Measurements from ENCODE around the gene GANAB.

The GANAB gene

DNA sequence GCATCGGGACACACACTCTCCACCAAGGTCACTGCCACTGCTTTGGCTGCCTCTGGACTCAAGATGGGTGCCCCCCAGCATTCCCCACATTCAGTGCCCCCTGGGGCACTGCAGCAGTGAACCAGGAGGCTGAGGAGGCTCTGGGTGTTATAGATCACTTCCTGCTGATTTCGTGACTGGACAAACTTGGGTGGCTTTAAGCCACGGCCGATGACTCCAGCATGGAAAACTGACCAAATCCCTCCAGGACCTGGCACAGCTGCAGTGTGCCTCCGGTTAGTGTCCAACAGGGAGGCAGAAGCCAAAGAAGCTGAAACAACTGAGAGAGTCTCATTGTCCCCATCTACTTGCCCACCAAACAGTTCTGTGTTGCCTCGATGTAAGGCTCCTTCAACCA lies 1.2 kb upstream of the GANAB start:
- no peak overlapping the region for H3K14ac ChIP-seq (ENCODE audit: low read length)
- H2BK12ac ChIP-seq (ENCODE audit: low read length), result no peak overlapping the region
- H3K36me3 ChIP-seq (replicated peaks in 1 of 2; ENCODE audit: control insufficient read depth in 2 of 2, insufficient read depth in 2 of 2, low read length in 2 of 2), result peaks cover 27 to 60% of the 10 kb centered on the region in 2 donors
- no peak overlapping the region for H4K91ac ChIP-seq (ENCODE audit: low read depth, low read length, poor library complexity)
- no CpG with 5 or more reads among the region's 6 CpGs for WGBS, 2 donors (ENCODE audit: extremely low coverage in 2 of 2, insufficient read length in 2 of 2, insufficient replicate concordance in 1 of 2)
- H2AFZ ChIP-seq (ENCODE audit: low read length), result no peak overlapping the region
- H4K8ac ChIP-seq (ENCODE audit: low read depth, low read length), result no peak overlapping the region
- peaks cover 4 to 8% of the 10 kb centered on the region in 2 donors for H3K4me1 ChIP-seq (ENCODE audit: control insufficient read depth in 2 of 2, insufficient read depth in 1 of 2, low read depth in 1 of 2, low read length in 2 of 2)
- H2BK5ac ChIP-seq (ENCODE audit: low read length), result no peak overlapping the region
- H3K4me2 ChIP-seq (ENCODE audit: insufficient read depth, low read length, poor library complexity, severe bottlenecking), result no peak overlapping the region
- peak overlapping the region; percentile 87 for H3K23ac ChIP-seq (ENCODE audit: low read depth, low read length, poor library complexity)
- no peak for DNase-seq (ENCODE audit: low spot score)
- H3K4me3 ChIP-seq (ENCODE audit: low read length in 2 of 2), result no peak overlapping the region
- no peaks in the 10 kb centered on the region for H3K9me3 ChIP-seq (replicated peaks in 1 of 2; ENCODE audit: control insufficient read depth in 2 of 2, insufficient read depth in 1 of 2, low read depth in 1 of 2, low read length in 2 of 2)
- H3K27ac ChIP-seq (replicated peaks; ENCODE audit: low read length), result no peak overlapping the region
- H3K79me1 ChIP-seq (ENCODE audit: low read depth, low read length), result peaks cover 12% of the 10 kb centered on the region
- H3K18ac ChIP-seq (ENCODE audit: low read length), result no peak overlapping the region
- H3K27me3 ChIP-seq (ENCODE audit: control insufficient read depth in 3 of 3, insufficient read depth in 3 of 3, low read depth in 1 of 3, low read length in 3 of 3), result no peaks in the 10 kb centered on the region
- no peak overlapping the region for H2BK15ac ChIP-seq (ENCODE audit: low read length)
- no peak overlapping the region for H2AK5ac ChIP-seq (ENCODE audit: low read depth, low read length)
- H3K9ac ChIP-seq (ENCODE audit: low read depth, low read length, poor library complexity), result no peak overlapping the region
- H3K4ac ChIP-seq (ENCODE audit: low read length), result no peak overlapping the region
- H2BK120ac ChIP-seq (ENCODE audit: low read depth, low read length), result no peak overlapping the region

DNA sequence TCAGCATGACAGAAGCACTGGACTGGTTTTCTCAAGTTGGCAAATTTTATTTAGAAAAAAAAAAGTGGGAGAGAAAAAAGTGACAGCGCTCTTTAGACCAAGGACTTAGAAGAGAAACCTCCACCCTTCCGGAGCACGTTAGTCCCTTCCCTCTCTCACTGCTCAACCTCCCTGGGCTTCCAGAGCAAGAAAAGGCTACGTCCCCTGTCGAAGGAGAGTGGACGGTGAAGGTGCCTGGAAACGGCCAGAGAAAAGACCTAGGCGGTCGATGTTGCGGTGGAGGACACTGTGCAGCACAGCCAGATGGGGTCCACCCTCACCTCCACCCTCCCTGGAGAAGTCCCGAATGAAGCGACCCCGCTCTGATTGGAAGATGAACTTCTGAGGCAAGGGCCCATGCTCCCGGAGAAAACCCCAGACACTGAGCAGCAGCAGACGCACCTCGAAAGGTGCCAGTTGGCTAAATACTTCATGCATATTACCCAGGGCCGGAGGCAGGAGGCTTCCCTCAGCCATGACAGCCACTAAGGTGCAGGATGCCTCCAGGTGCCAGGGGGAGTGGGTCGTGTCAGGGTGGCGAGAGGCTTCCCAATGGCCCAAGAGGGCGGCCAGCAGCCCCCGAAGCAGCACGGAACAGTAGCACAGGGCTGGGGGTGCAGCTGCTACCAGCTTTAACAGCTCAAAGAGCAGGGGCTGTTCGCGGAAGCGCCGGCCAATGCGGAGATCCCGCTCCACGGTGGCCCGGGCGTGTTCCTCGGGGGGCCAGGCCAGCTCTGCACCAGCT lies 604 bp upstream of the GANAB start:
- no peak overlapping the region for H3K4me3 ChIP-seq (ENCODE audit: low read length in 2 of 2)
- H4K91ac ChIP-seq (ENCODE audit: low read depth, low read length, poor library complexity), result no peak overlapping the region
- no peaks in the 10 kb centered on the region for H3K27me3 ChIP-seq (ENCODE audit: control insufficient read depth in 3 of 3, insufficient read depth in 3 of 3, low read depth in 1 of 3, low read length in 3 of 3)
- H2BK120ac ChIP-seq (ENCODE audit: low read depth, low read length), result no peak overlapping the region
- DNase-seq (ENCODE audit: low spot score), result no peak
- no peak overlapping the region for H3K4me2 ChIP-seq (ENCODE audit: insufficient read depth, low read length, poor library complexity, severe bottlenecking)
- no CpG with 5 or more reads among the region's 32 CpGs for WGBS, 2 donors (ENCODE audit: extremely low coverage in 2 of 2, insufficient read length in 2 of 2, insufficient replicate concordance in 1 of 2)
- no peak overlapping the region for H2AFZ ChIP-seq (ENCODE audit: low read length)
- peaks cover 27 to 64% of the 10 kb centered on the region in 2 donors for H3K36me3 ChIP-seq (replicated peaks in 1 of 2; ENCODE audit: control insufficient read depth in 2 of 2, insufficient read depth in 2 of 2, low read length in 2 of 2)
- no peak overlapping the region for H3K9ac ChIP-seq (ENCODE audit: low read depth, low read length, poor library complexity)
- no peak overlapping the region for H2BK12ac ChIP-seq (ENCODE audit: low read length)
- H3K4me1 ChIP-seq (ENCODE audit: control insufficient read depth in 2 of 2, insufficient read depth in 1 of 2, low read depth in 1 of 2, low read length in 2 of 2), result peaks cover 4 to 5% of the 10 kb centered on the region in 2 donors
- no peak overlapping the region for H3K18ac ChIP-seq (ENCODE audit: low read length)
- peak overlapping the region; percentile 87 for H3K23ac ChIP-seq (ENCODE audit: low read depth, low read length, poor library complexity)
- no peak overlapping the region for H2AK5ac ChIP-seq (ENCODE audit: low read depth, low read length)
- no peak overlapping the region for H3K14ac ChIP-seq (ENCODE audit: low read length)
- H2BK15ac ChIP-seq (ENCODE audit: low read length), result no peak overlapping the region
- no peaks in the 10 kb centered on the region for H3K9me3 ChIP-seq (replicated peaks in 1 of 2; ENCODE audit: control insufficient read depth in 2 of 2, insufficient read depth in 1 of 2, low read depth in 1 of 2, low read length in 2 of 2)
- H4K8ac ChIP-seq (ENCODE audit: low read depth, low read length), result no peak overlapping the region
- H3K4ac ChIP-seq (ENCODE audit: low read length), result no peak overlapping the region
- peaks cover 9% of the 10 kb centered on the region for H3K79me1 ChIP-seq (ENCODE audit: low read depth, low read length)
- H3K27ac ChIP-seq (replicated peaks; ENCODE audit: low read length), result no peak overlapping the region
- no peak overlapping the region for H2BK5ac ChIP-seq (ENCODE audit: low read length)

DNA sequence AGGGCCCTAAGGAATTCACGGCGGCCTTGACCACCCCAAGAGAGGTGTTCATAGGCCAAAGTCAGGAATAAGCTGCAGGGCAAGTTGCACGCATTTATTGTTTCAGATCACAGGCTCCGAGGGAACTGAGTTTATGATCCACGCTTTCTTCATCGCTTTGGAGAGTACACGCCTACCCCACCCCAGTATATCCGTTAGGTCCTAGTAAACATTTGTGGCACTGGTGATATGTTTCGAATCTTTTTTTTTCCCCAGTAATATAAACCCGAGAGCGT lies 805 bp downstream of the GANAB start:
- Histone ChIP-seq H3K9me3 (replicated peaks in 1 of 2; ENCODE audit: control insufficient read depth in 2 of 2, insufficient read depth in 1 of 2, low read depth in 1 of 2, low read length in 2 of 2) (no peaks in the 10 kb centered on the region), H2BK5ac (ENCODE audit: low read length) (peak overlapping the region; percentile 97), H3K4me3 (ENCODE audit: low read length in 2 of 2) (peak overlapping the region; percentile 90 to 91), H2BK12ac (ENCODE audit: low read length) (no peak overlapping the region), H3K14ac (ENCODE audit: low read length) (no peak overlapping the region), H3K18ac (ENCODE audit: low read length) (no peak overlapping the region), H3K4ac (ENCODE audit: low read length) (no peak overlapping the region), H4K8ac (ENCODE audit: low read depth, low read length) (no peak overlapping the region), H3K27ac (replicated peaks; ENCODE audit: low read length) (peak overlapping the region; percentile 75), H3K9ac (ENCODE audit: low read depth, low read length, poor library complexity) (peak overlapping the region; percentile 78), H3K36me3 (replicated peaks in 1 of 2; ENCODE audit: control insufficient read depth in 2 of 2, insufficient read depth in 2 of 2, low read length in 2 of 2) (peaks cover 27 to 71% of the 10 kb centered on the region in 2 donors), H3K27me3 (ENCODE audit: control insufficient read depth in 3 of 3, insufficient read depth in 3 of 3, low read depth in 1 of 3, low read length in 3 of 3) (no peaks in the 10 kb centered on the region), H2AK5ac (ENCODE audit: low read depth, low read length) (no peak overlapping the region), H3K23ac (ENCODE audit: low read depth, low read length, poor library complexity) (no peak overlapping the region), H3K4me2 (ENCODE audit: insufficient read depth, low read length, poor library complexity, severe bottlenecking) (peak overlapping the region; percentile 90), H2BK15ac (ENCODE audit: low read length) (no peak overlapping the region), H2BK120ac (ENCODE audit: low read depth, low read length) (no peak overlapping the region), H2AFZ (ENCODE audit: low read length) (peak overlapping the region; percentile 92), H4K91ac (ENCODE audit: low read depth, low read length, poor library complexity) (no peak overlapping the region), H3K4me1 (ENCODE audit: control insufficient read depth in 2 of 2, insufficient read depth in 1 of 2, low read depth in 1 of 2, low read length in 2 of 2) (peaks cover 4% of the 10 kb centered on the region in 2 donors), H3K79me1 (ENCODE audit: low read depth, low read length) (peaks cover 11% of the 10 kb centered on the region)
- no peak for DNase-seq (ENCODE audit: low spot score)
- no CpG with 5 or more reads among the region's 11 CpGs for WGBS, 2 donors (ENCODE audit: extremely low coverage in 2 of 2, insufficient read length in 2 of 2, insufficient replicate concordance in 1 of 2)

DNA sequence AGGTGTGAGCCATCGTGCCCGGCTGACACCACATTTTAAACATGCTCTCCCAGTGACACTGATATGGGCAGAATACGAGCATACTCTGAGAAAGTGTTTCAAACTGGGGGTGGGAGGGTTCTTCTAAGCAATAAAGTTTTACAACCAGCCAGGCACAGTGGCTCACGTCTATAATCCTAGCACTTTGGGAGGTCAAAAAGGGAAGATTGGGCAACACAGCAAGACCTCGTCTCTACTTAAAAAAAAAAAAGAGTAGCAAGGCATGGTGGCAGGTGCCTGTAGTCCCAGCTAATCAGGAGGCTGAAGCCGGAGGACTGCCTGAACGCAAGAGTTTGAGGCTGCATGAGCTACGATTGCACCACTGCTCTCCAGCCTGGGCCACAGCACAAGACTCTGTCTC lies 2.2 kb downstream of the GANAB start:
- H2BK15ac ChIP-seq (ENCODE audit: low read length), result no peak overlapping the region
- no peak overlapping the region for H3K4me3 ChIP-seq (ENCODE audit: low read length in 2 of 2)
- no peak overlapping the region for H3K23ac ChIP-seq (ENCODE audit: low read depth, low read length, poor library complexity)
- H2AFZ ChIP-seq (ENCODE audit: low read length), result no peak overlapping the region
- H3K9me3 ChIP-seq (replicated peaks in 1 of 2; ENCODE audit: control insufficient read depth in 2 of 2, insufficient read depth in 1 of 2, low read depth in 1 of 2, low read length in 2 of 2), result no peaks in the 10 kb centered on the region
- H2BK120ac ChIP-seq (ENCODE audit: low read depth, low read length), result no peak overlapping the region
- no peak overlapping the region for H3K27ac ChIP-seq (replicated peaks; ENCODE audit: low read length)
- no peak overlapping the region for H2BK12ac ChIP-seq (ENCODE audit: low read length)
- peaks cover 12% of the 10 kb centered on the region for H3K79me1 ChIP-seq (ENCODE audit: low read depth, low read length)
- H2AK5ac ChIP-seq (ENCODE audit: low read depth, low read length), result no peak overlapping the region
- no peak overlapping the region for H3K9ac ChIP-seq (ENCODE audit: low read depth, low read length, poor library complexity)
- no peak overlapping the region for H2BK5ac ChIP-seq (ENCODE audit: low read length)
- H3K4me2 ChIP-seq (ENCODE audit: insufficient read depth, low read length, poor library complexity, severe bottlenecking), result no peak overlapping the region
- H4K8ac ChIP-seq (ENCODE audit: low read depth, low read length), result no peak overlapping the region
- peaks cover 4% of the 10 kb centered on the region in 2 donors for H3K4me1 ChIP-seq (ENCODE audit: control insufficient read depth in 2 of 2, insufficient read depth in 1 of 2, low read depth in 1 of 2, low read length in 2 of 2)
- no peak for DNase-seq (ENCODE audit: low spot score)
- WGBS, 2 donors (ENCODE audit: extremely low coverage in 2 of 2, insufficient read length in 2 of 2, insufficient replicate concordance in 1 of 2), result no CpG with 5 or more reads among the region's 8 CpGs
- no peak overlapping the region for H3K14ac ChIP-seq (ENCODE audit: low read length)
- H3K18ac ChIP-seq (ENCODE audit: low read length), result no peak overlapping the region
- H3K4ac ChIP-seq (ENCODE audit: low read length), result no peak overlapping the region
- H3K27me3 ChIP-seq (ENCODE audit: control insufficient read depth in 3 of 3, insufficient read depth in 3 of 3, low read depth in 1 of 3, low read length in 3 of 3), result no peaks in the 10 kb centered on the region
- H3K36me3 ChIP-seq (replicated peaks in 1 of 2; ENCODE audit: control insufficient read depth in 2 of 2, insufficient read depth in 2 of 2, low read length in 2 of 2), result peaks cover 26 to 71% of the 10 kb centered on the region in 2 donors
- no peak overlapping the region for H4K91ac ChIP-seq (ENCODE audit: low read depth, low read length, poor library complexity)
